GM21529 (cell line): ENCODE results near the gene SLC18A3.

Experiments
- ATAC-seq: cut with Tn5 transposase; IDR thresholded peaks from one replicate; pipeline ENCODE4 v1.9.1; 2021; ENCODE audit not compliant: unreplicated experiment

Gene SLC18A3

DNA sequence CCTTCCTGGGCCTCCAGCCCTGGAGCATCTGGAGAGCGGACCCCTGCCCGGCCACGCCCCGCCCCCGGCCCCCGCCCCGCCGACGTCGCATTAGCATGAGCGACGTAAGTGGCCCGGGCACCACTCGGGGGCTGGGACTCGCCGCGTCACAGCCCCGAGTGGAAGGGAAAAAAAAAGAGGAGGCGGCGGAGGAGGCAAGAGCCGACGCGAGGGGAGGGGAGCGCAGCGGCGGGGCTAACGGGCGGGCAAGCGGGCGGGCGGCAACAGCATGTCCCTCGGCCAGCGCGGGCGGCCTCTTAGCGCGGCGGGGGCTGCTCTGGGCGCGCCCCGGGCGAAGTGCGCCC, at the start of gene SLC18A3:
SLC18A3 (plus strand) TSS at position 197 of the 344 bp plus-strand sequence. CDS start 431 bp downstream, outside the sequence.
- no peak for ATAC-seq

DNA sequence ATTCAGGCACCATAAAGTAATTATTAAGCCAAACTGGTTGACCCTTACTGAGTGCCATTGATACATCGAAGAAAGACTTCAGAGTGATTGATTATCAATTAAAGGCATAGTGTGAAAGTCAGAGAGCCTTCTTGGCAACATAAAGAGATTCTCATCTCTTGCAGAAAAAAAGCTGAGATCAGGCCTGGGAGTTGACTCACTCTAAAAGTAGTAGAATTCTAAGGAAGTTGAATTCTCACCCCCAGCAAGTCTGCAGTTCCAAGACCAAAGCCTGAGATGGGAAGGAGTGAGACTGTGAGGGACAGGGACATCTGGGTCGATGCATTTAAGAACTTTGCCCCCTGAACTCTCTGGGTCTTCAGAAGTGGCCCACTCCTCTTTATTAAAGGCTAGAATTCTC, 49.6 kb upstream of the SLC18A3 start:
- no peak for ATAC-seq

DNA sequence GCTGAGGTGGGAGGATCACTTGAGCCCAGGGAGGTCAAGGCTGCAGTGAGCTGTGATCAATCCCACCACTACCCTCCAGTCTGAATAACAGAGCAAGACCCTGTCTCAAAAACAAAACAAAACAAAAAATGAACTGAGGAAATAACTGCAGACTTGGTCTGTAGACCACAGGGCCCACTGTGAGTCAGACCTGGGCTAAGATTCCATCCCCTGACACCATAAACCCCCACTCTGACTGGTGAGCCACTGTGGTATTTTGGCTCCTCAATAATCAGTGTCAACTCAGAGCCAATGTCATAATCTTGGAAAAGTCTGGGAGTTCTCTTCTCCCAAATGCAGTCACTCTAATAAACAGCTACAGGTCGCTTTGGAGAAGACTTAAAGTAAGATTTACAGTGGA, 47.2 kb upstream of the SLC18A3 start:
- no peak for ATAC-seq

DNA sequence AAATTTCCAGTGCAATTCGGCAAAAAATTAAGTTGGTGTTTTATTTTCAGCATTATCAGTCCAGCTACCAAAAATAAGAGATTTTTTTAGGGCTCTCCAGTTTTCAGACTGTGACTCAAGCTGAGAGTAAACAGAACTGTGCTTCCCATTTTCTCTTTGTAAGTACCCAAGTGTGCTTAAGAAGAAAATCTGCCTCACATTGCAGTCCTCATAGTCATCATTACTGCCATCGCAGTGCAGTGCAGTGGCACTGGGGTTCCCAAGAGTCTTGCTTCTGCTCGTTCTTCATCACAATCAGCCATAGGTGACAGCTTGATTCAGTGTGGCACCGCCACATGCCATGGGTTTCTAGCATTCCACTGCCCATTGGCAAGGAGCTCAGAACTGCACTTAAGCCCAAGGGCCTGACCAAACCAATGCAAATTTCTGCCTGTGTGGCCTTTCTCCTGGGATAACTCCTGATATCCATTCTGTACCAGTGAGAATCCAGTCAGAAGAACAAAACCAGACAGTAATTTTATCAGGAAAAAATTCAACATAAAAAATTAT, 45.6 kb upstream of the SLC18A3 start:
- ATAC-seq: no peak

DNA sequence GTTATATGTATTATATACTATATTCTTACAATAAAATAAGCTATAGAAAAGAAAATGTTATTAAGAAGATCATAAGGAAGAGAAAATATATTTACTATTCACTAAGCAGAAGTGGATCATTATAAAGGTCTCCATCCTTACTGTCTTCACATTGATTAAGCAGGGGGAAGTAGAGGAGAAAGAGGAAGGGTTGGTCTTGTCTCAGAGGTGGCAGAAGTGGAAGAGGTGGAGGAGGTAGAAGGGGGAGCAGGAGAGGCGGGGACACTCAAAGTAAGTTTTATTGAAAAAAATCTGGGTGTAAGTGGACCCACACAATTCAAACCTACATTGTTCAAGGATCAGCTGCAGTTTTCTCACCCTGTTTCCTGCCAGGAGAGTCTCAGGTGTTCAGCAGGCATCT, 42.3 kb upstream of the SLC18A3 start:
- ATAC-seq: peak; percentile 18

DNA sequence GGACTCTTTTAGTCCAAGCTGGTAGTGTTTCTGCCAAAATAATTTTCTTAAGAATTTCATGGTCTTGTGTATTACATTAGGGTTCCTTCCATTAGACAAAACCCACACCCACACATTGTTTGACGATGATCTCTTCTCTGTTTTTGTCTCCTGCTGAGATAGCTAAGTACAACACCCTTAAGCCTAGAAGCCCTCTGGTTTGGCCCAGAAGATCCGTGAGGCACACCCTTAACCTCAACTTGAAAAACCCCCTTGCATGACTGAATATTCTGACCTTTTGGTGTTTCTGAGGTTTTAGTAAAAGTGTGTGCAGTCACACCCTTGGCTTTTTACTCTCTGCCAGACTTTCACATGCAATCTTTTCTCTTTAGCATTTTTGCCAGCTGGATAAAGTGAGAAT, 41.9 kb upstream of the SLC18A3 start:
- ATAC-seq: peak; percentile 78

DNA sequence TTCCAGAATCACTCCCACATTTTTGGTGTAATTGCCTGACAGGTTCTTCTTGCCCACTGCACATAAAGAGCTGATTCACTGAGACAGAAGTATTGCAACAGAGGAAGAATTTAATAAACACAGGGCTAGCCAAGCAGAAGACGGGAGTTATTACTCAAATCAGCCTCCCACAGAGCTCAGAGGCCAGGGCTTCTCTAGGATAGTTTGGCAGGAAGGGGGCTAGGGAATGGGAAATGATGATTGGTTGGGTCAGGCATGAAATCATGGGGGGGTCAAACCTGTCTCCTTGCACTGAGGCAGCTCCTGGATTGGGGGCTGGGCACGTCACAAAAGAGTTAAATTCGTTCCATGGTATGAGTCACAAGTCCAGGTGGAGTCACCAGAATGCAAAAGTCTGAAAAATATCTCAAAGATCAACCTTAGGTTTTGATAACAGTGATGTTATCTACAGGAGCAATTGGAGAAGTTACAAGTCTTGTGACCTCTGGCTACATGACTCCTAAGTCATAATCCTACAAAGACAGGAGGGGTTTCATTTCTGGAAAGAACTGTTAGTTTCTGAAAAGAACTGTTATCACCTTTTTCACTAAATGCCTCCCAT, 41.0 kb upstream of the SLC18A3 start:
- no peak for ATAC-seq

DNA sequence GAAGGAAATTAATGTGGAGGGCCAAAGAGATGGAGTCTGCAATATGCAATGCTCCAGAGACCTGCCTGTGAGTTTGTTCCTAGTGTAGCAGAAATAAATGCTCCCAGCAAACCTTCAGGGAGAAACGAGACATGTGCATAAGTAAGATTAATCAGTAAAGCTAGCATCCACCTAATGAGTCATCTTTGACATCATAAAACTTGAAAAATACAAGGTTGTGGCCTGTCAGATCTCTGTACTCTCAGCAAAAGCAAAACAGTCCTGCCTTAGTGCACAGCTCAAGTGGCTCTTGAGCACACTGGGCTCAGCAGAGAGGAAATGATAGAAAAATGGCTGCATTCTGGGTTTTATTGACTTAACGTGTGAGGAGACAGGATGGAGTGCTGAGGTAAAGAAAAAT, 38.7 kb upstream of the SLC18A3 start:
- ATAC-seq: no peak

DNA sequence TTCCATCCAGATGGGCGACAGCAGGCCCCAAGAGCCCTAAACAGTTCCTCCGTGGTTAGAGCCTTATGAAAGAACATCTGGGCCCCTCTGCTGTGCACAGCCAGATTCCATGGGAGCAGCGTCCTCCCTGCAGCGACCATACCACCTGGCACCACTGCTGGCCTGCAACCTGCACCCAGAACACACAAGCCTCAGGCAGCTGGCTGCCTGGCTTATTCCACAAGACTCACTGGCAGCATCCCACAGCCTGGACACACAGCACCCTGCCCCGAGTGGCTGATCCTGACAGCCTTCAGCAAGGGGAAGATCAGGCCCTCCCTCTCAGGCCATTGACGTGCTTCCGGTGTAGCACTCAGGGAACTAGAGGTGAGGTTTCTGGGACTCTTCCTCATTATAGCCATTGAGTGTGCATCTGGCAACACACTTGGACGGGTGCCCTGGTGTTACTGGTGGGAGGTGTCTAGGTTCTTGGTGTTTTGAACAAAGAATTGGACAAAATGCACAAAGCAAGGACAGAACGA, 37.5 kb upstream of the SLC18A3 start:
- ATAC-seq: no peak

DNA sequence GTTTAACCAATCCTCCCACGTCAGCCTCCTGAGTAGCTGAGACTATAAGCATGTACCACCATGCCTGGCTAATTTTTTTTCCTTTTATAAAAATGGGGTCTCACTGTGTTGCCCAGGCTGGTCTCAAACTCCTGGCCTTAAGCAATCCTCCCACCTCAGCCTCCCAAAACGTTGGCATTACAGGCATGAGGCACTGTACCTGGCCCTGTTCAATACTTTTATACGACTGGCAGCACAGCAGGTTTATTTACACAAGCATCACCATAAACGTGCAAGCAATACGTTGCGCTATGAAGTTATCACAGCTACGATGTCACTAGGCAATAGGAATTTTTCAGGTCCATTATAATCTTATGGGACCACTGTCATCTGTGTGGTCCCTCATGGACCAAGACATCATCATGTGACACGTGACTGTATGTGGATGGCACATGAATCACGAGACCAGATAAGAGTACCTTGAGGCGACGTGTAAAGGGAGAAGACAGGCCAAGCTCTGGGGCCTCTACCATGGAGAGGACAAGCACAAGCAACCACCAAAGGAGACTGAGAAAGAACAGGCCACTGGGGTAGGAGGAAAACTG, 34.5 kb upstream of the SLC18A3 start:
- no peak for ATAC-seq

DNA sequence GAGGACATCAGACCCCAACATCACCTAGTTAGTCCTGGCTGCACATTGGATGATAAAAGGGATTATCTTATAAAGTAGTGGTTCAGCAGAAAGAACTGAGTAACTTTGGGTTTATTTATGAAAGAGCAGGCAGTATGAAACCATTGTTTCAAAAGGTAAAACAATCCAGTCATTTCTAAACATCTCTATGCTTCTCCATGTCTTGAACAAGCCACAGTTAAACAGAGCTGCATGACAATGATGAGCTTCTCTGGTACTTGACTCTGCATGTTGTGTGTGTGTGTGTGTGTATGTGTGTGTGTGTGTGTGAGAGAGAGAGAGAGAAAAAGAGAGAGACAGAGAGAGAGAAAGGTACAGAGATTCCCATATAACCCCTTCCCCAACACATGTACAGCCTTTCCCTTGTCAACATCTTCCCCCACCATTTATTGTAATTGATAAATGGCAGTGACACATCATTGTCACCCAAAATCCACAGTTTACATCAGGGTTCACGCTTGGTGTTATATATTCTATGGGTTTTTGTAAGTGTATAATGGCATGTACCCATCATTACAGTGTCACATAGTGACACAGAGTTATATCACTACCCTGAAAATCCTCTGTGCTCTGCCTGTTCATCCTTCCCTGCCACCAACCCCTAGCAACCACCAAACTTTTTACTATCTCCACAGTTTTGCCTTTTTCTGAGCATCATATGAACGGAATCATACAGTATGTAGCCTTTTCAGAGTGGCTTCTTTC, 32.8 kb upstream of the SLC18A3 start:
- ATAC-seq: no peak

DNA sequence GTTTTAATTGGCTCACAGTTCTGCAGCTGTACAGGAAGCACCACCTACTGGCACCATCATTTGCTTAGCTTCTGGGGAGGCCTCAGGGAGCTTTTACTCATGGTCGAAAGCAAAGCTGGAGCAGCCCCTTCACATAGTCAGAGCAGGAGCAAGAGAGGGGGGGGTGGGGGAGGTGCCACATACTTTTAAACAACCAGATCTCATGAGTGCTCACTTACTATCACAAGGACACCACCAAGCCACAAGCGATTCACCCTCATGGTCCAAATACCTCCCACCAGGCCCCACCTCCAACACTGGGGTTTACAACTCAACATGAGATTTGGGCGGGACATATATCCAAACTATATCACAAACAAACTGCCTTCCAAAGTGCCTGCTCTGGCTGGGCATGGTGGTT, 31.7 kb upstream of the SLC18A3 start:
- ATAC-seq: no peak

DNA sequence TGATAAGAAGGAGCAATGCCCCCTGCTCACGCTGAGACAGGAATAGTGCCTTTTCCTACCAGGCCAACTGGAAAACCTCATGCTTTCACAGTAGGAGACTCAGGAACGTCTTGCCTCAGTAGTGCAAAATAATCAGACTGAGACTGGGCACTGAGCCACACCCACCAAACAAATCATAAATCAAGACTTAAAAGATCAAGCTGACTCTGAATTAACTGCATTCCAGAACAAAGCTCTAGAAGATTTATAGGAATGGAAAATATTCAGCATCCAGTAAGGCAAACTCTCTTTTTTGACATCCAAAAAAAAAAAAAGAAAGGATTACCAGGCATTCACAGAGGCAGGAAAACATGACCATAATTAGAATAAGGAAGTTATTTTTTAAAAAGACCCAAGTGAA, 30.5 kb upstream of the SLC18A3 start:
- no peak for ATAC-seq

DNA sequence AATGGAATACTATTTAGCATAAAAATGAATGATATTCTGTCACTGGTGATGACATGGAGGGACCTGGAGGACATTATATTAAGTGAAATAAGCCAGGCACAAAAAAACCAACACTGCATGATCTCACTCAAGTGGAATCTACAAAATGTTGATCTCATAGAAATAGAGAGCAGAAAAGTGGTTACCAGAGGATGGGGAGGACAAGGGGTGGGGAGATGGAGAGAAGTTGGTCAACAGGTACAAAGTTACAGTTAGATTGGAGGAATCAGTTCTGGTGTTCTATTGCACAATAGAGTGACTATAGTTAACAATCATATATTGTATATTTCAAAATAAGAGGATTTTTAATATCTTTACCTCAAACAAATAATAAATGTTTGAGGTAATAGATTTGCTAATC, 24.7 kb upstream of the SLC18A3 start:
- no peak for ATAC-seq

DNA sequence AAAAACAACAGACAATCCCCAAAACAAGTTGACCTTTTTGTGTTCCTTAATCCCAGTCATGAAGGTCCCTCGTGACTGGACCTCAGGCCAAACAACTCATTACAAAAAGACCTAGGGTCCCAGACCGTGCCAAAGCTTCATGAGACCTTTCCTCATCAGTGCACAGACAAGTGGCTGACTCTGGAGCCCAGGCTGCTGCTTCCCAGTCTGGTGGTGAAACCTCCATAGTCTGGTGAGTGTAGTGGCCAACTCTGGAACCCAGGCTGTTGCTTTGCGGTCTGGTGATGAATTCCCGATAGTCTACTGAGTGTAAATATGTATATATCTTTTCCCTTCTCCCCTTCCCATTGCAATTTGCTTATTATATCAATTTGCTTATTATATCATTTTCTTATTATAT, 22.1 kb upstream of the SLC18A3 start:
- no peak for ATAC-seq

DNA sequence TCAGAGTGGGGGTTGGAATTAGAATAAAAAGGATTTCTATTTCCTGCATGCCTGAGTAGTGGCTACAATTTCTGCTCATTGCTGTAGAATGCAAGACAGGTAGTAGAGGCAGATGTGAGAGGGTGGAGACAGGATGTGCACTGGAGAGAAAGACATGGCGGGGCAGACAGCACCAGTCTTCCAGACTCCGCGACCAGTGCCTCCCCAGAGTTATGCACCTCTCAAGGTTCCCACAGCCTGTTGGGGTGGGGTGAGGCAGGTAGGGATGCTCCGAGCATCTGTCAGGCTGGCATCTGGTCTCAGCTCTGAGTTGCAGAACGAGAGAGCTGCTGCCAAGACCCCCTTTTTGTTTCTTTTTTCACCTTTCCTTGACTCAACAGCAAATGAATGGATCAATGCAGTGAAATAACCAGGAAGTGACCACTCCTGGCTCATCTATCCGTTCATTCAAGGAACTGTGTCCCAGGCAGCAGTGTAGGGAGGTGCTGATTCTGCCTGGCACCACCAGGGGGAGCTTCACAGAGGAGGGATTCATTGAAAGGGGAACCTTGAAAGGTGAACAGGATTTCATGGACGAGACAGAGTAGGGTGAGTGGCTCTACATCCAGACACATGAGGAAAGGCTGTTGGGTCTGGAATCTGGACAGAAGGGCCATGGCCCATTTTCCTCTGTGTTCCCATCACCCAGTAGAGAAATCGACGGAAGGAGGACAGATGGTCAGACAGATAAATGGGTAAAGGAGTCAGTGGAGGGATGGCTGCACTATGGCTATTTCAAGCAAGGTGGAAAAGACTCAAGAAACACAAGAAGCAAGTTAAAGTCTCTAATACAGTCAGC, 17.2 kb upstream of the SLC18A3 start:
- peak; percentile 77 for ATAC-seq

DNA sequence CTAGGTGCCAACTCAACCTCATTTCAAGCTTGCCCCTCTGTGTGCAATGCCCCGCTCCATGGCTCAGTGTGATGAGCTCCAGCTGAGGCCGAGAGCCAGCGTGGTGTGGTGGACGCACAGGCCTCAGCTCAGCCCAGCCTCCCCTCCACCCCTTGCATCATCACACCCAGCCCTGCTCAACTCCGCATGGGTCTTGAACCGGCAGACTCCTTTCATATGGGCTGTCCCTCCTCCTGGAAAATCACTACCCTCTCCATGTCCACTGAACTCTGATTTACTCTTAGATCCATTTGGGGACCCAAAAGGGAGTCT, 16.6 kb upstream of the SLC18A3 start:
- ATAC-seq: no peak

DNA sequence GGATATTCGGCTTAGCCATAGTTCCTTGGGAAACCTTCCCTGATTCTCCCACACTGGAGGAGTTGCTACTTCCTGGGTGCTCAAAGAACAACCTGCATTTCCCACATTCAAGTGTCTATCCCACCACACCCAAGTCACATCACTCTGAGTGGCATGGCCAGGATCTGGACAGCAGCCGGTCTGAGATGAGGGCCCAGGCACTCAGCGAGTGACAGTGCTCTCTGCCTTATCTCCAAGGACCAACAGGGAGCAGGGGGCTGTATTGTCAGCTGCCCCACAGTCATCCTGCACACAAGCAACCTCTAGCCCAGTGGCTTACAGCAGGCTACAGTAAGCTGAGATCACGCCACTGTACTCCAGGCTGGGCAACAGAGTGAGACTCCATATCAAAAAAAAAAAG, 16.1 kb upstream of the SLC18A3 start:
- ATAC-seq: no peak

DNA sequence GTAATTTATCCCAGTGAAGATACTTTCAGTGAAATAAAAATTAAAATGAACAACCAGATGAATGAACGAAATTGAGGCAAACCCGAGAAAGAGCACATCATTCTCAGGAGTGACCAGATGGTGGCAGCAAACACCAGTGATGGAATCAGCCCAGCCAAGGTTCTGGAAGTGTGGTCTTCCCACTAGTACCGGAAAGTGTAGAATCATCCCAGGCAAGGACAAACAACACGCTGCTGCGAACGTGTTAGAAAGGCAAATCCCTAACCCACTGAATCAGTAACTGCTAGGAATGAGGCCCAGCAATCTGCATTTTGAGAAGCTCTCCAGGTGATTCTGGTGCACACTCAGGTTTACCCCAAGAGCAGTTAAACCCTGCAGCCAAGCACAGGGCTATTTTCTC, 15.5 kb upstream of the SLC18A3 start:
- ATAC-seq: no peak

DNA sequence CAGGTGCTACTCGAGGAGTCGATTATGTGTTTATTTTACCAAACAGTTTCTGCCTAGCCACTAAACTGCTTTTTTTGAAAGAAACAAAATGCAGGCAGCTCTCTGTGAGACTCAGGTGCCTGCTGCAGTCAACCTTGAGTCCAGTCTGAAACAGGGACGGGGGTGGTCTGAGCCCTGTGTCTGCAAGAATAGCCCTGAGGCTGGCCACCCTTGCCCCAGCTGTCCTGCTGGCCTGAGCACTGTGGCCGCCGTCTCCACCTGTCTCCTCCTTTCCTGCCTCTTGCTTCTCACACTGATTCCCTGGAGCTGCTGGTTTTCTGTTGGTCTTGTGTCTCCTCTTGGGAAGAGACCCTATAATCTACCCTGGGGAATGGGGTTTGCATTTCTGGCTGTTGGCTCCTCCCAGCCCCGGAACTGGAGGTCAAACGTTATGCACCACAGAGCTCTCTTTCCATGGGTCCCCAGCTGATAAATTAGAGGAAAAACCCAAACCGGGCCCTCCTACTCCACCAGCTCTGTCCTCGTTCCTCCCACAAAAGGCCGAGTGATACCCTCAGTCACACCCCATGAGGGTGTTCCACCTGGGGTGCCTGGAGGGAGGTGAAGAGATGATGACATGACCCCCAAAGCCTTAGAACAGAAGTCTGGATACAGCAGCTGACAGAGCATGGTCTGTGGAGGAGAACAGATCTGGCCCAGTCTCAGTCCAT, 15.0 kb upstream of the SLC18A3 start:
- no peak for ATAC-seq
